GOT3 (cell line): ENCODE results near the gene ZBTB9.

Experiments
- DNase-seq: peaks from one replicate; lab custom pipeline; 2025; ENCODE audit warnings: mixed read lengths; lab: John Stamatoyannopoulos, UW

ZBTB9 gene

GRCh38 chr6:33433001-33433543 is 21.3 kb upstream of the ZBTB9 start:
- DNase-seq, result no peak

GRCh38 chr6:33433544-33434191 is 20.7 kb upstream of the ZBTB9 start:
- DNase-seq, result no peak

- DNase-seq, result no peak
Observed at GRCh38 chr6:33434961-33435360, 19.4 kb upstream of the ZBTB9 start.

DNA sequence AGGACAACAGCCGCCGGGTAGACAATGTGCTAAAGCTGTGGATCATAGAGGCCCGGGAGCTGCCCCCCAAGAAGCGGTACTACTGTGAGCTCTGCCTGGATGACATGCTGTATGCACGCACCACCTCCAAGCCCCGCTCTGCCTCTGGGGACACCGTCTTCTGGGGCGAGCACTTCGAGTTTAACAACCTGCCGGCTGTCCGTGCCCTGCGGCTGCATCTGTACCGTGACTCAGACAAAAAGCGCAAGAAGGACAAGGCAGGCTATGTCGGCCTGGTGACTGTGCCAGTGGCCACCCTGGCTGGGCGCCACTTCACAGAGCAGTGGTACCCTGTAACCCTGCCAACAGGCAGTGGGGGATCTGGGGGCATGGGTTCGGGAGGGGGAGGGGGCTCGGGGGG is 16.7 kb upstream of the ZBTB9 start:
- no peak for DNase-seq

GRCh38 chr6:33438978-33439594 is 15.3 kb upstream of the ZBTB9 start:
- DNase-seq, result no peak

- DNase-seq, result no peak
Observed at GRCh38 chr6:33439956-33440648, 14.3 kb upstream of the ZBTB9 start.

DNA sequence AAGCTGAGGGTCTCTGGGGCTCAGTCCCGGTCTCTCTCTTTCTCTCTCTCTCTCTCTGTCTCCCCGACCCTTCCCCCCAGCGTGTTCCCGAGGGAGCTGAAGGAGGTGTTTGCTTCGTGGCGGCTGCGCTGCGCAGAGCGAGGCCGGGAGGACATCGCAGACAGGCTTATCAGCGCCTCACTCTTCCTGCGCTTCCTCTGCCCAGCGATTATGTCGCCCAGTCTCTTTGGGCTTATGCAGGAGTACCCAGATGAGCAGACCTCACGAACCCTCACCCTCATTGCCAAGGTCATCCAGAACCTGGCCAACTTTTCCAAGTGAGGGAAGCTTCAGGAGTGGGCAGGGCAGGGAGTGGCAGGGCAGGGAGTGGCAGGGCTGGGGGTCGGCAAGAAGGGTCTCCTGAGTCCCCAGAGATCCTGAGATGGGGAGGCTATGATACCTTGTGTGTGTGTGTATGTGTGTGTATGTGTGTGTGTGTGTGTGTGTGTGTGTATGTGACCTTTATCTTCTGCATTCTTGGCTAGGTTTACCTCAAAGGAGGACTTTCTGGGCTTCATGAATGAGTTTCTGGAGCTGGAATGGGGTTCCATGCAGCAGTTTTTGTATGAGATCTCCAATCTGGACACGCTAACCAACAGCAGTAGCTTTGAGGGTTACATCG is 13.6 kb upstream of the ZBTB9 start:
- DNase-seq, result no peak

- no peak for DNase-seq
Observed at GRCh38 chr6:33441457-33441856, 12.9 kb upstream of the ZBTB9 start.

DNA sequence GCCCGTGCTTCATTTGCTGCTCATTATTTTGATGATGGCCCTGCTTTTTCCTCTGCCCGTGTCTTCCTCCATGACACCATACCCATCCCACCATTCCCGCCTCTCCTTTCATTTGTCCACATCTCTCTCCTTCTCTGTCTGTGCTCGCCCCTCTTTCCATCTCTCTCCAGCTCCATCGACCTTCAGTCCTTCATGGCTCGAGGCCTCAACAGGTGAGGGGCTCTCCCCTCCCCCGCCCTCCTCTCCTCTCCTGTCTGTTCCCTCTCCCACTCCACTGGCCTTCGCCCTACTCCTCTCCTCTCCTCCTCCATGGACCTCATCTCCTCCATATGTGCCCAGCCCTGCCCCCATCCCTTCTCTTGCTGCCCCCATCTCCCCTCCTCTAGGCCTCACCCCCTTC is 12.1 kb upstream of the ZBTB9 start:
- no peak for DNase-seq

DNA sequence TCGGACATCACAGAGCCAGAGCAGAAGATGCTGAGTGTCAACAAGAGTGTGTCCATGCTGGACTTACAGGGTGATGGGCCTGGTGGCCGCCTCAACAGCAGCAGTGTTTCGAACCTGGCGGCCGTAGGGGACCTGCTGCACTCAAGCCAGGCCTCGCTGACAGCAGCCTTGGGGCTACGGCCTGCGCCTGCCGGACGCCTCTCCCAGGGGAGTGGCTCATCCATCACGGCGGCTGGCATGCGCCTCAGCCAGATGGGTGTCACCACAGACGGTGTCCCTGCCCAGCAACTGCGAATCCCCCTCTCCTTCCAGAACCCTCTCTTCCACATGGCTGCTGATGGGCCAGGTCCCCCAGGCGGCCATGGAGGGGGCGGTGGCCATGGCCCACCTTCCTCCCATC is 11.4 kb upstream of the ZBTB9 start:
- DNase-seq, result no peak

DNA sequence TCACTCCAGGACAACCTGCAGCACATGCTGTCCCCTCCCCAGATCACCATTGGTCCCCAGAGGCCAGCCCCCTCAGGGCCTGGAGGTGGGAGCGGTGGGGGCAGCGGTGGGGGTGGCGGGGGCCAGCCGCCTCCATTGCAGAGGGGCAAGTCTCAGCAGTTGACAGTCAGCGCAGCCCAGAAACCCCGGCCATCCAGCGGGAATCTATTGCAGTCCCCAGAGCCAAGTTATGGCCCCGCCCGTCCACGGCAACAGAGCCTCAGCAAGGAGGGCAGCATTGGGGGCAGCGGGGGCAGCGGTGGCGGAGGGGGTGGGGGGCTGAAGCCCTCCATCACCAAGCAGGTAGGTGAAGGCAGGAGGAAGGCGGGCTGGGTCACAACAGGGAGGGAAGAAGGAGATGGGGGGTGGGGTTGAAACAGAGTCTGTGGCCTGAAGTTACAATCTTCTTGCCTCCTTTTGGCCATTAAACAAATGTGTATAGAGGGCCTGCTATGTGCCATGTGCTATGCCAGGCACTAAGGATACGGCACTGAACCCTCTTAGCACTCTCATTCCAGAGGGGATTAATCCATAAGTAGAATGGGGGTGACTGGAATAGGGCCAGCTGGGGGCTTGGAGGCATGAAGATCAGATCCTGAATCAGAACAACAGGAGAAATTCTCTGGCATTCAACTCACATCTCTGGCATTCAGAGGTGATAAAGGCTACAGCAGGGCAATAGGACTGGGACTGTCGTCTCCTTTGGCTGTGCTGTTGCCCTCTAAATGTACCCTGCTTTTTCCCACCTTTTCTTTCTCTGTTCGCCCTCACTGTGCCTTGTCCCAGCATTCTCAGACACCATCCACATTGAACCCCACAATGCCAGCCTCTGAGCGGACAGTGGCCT is 10.5 kb upstream of the ZBTB9 start:
- no peak for DNase-seq

- no peak for DNase-seq
Observed at GRCh38 chr6:33445119-33445603, 9.2 kb upstream of the ZBTB9 start.

GRCh38 chr6:33446356-33446755 is 8.0 kb upstream of the ZBTB9 start:
- DNase-seq, result no peak

DNA sequence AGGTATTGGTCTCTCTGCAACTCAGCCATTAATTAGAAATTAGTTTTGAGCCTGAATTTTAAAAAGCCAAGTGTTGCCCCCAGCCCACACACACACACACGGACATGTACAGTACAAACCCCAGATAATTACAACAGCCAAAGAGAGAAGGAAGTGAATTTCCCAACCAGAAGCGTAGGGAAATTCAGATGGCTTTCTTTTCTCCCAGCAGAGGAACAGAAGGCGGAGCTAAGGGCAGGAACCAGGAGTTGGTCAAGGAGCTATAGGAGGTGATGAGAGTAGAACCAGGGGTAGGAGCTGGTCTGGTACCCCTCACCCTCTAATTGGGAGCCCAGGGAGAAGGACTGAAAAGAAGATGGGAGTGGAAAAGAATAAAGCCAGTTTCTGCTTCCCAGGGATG is 3.9 kb upstream of the ZBTB9 start:
- DNase-seq, result no peak

DNA sequence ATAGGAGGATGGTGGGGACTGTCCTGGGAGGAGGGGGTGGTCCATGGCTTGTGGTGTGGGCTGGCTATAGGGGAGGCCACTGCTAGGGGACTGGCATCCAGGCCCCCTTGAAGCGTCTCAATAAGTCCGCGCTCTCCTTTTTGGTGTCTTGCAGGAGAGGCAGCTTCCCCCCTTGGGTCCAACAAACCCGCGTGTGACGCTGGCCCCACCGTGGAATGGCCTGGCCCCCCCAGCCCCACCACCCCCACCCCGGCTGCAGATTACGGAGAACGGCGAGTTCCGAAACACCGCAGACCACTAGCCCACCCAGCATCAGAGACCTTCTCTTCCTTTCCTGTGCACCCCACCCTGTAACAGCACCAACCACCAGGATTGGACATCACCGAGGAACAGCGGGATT is 2.8 kb upstream of the ZBTB9 start:
- no peak for DNase-seq

GRCh38 chr6:33452496-33452895 is 1.9 kb upstream of the ZBTB9 start:
- no peak for DNase-seq

DNA sequence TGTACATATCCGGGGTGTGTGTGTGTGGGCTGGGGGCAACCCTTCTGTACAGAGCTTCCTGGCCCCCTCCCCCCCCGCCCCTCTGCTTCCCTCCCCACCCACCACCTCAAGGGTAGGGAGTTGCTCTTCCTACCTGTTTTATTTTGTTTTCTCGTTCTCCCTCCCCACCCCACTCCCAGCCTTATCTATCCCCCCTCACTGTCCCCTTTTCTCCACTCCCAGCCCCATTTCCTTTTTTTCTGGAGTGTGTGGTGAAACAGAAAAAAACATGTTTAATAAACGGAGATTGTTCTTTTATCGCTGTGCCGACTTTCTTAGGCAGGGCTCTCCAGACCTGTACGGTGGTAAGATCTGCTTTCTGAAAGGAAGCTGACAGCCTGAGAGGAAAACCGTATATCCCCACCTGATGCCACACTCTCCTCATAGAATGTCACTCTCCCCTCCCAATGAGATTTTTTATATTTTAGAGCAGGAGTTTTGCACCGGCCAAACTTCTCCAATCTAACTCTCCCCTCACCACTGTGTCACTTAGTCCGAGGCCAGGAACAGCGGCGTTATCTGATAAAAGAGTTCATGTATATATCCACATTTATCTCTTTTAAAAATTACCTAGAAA is 875 bp upstream of the ZBTB9 start:
- no peak for DNase-seq

GRCh38 chr6:33455051-33455450 is 675 bp downstream of the ZBTB9 start:
- DNase-seq, result no peak

DNA sequence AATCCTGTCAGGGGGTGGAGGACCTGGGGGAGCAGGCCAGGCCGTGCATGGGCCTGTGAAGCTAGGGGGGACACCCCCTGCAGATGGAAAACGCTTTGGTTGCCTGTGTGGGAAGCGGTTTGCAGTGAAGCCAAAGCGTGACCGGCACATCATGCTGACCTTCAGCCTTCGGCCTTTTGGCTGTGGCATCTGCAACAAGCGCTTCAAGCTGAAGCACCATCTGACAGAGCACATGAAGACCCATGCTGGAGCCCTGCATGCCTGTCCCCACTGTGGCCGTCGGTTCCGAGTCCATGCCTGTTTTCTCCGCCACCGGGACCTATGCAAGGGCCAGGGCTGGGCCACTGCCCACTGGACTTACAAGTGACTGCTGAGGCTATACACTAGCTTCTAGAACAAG is 1.8 kb downstream of the ZBTB9 start:
- no peak for DNase-seq

DNA sequence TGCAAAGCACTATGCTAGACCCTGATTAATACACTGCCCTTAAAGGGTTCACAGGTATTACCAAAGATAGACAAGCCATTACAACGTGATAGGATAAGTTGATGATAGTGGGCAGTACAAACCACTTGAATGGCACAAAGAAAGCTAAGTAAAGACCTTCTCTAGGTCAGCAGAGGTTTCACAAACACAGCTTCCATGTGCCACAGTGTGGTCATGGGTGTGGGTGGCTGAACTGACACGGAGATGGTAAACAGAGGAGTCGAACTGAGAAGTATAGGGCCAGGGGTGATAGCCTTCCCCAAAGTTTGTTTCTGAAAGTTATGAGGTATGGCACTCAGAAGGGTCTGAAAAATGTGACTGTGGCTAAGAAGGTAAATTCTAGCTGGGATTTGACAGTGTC is 4.3 kb downstream of the ZBTB9 start:
- no peak for DNase-seq

DNA sequence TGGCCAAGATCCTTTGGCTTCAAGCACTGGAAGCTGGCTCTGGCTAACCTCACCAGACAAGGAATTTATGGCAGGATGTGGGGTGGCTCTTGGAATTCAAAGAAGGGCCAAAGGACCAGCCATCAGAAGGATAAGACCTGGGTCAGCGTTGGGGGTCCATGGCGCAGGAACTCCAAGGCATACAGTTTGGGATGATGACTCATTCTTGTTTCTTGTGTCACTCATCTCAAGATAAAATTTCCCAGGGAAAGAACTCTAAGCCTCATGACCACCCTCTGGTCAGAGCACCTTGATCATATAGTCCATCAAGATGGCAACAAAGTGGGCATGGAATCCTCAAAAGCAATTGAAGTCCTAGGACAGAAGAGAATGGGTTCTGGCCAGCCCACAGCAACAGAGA is 4.8 kb downstream of the ZBTB9 start:
- no peak for DNase-seq
